ENCODE data around the gene SND1.
A peak's percentile ranks its signal among the peaks of the same experiment; 100 is the strongest.

Gene SND1

DNA sequence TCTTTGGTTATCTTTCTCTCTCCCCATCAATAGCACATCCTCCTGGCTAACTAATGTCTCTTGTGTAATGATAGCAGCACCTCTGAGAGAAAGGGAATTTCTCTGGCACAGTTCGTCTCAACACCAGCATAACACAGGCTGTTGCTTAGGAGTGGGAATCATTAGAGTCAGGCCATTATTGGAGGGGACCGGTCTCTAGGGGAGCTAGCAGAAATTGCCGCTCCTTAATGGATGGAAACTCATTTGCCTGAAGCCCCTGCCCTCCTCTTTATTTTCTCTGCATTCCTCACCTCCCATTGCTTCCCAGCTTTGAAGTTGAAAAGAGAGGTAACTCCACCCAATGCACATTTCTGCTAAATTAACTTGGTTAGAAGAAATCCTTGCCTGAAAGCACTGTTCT lies 367.3 kb downstream of the SND1 start:
- no peak overlapping the region for H3K4me3 Mint-ChIP-seq
- no peaks in the 10 kb centered on the region for H3K9me3 Mint-ChIP-seq
- H3K27ac Mint-ChIP-seq: no peak overlapping the region
- no peaks in the 10 kb centered on the region for H3K27me3 Mint-ChIP-seq
- peaks cover 6% of the 10 kb centered on the region for H3K4me1 Mint-ChIP-seq (ENCODE audit: low read depth)
- peaks cover 79% of the 10 kb centered on the region for H3K36me3 Mint-ChIP-seq (ENCODE audit: low read depth)
- DNase-seq: no peak

GRCh38 chr7:128020159-128020558 lies 368.2 kb downstream of the SND1 start:
- no peak overlapping the region for H3K4me3 Mint-ChIP-seq
- DNase-seq: peak; percentile 46
- peaks cover 70% of the 10 kb centered on the region for H3K36me3 Mint-ChIP-seq (ENCODE audit: low read depth)
- H3K27ac Mint-ChIP-seq: no peak overlapping the region
- peaks cover 6% of the 10 kb centered on the region for H3K4me1 Mint-ChIP-seq (ENCODE audit: low read depth)
- H3K27me3 Mint-ChIP-seq: no peaks in the 10 kb centered on the region
- no peaks in the 10 kb centered on the region for H3K9me3 Mint-ChIP-seq

DNA sequence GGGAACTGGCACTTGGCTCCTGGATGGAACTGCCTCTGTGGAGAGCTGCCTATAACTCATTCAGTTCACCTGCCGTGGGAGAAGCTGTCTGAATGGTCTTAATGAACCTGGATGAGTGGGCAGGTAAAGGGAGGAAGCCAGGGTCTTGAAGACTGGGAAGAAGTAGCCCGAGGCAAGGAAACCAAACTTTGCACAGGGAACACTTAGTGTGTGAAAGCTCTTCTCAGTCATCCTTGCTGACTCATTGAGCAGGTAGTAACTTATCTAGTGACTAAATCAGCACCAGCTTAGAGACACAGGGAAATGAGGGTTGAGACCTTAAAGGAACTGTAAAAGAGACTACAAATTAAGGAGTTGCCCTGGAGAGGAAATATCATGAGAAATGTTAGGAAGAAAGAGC lies 369.4 kb downstream of the SND1 start:
- H3K4me3 Mint-ChIP-seq: no peak overlapping the region
- H3K9me3 Mint-ChIP-seq: no peaks in the 10 kb centered on the region
- no peaks in the 10 kb centered on the region for H3K27me3 Mint-ChIP-seq
- H3K36me3 Mint-ChIP-seq (ENCODE audit: low read depth): peaks cover 66% of the 10 kb centered on the region
- peaks cover 6% of the 10 kb centered on the region for H3K4me1 Mint-ChIP-seq (ENCODE audit: low read depth)
- peak overlapping the region; percentile 39 for H3K27ac Mint-ChIP-seq
- no peak for DNase-seq

- DNase-seq: no peak
- Mint-ChIP-seq H3K27ac (peak overlapping the region; percentile 9), H3K36me3 (ENCODE audit: low read depth) (peaks cover 56% of the 10 kb centered on the region), H3K4me3 (no peak overlapping the region), H3K9me3 (no peaks in the 10 kb centered on the region), H3K27me3 (no peaks in the 10 kb centered on the region), H3K4me1 (ENCODE audit: low read depth) (peaks cover 10% of the 10 kb centered on the region)
Observed at GRCh38 chr7:128022631-128023532, 370.9 kb downstream of the SND1 start.

DNA sequence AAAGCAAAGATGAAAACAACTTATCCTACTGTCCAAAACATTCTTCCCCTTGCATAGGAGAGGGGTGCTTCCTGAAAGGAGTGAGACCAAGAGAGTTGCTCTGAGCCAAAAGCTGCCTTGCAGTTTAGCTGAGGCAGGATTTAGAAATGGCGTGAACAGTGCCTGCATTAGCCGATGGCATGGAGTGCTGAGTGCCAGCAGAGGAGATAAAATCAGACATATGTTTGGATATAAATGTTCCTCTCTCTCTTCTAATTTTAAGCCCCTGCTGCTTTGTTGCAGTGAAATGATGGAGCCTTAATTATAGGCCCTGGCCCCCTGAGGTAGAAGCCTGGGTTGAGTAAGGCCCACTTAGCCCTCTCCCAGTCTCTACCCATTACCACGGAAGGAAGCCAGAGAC lies 372.2 kb downstream of the SND1 start:
- Mint-ChIP-seq H3K27me3 (no peaks in the 10 kb centered on the region), H3K9me3 (no peaks in the 10 kb centered on the region), H3K27ac (no peak overlapping the region), H3K4me1 (ENCODE audit: low read depth) (peaks cover 13% of the 10 kb centered on the region), H3K4me3 (no peak overlapping the region), H3K36me3 (ENCODE audit: low read depth) (peaks cover 55% of the 10 kb centered on the region)
- DNase-seq: no peak

- H3K36me3 Mint-ChIP-seq (ENCODE audit: low read depth): peaks cover 53% of the 10 kb centered on the region
- peaks cover 25% of the 10 kb centered on the region for H3K4me1 Mint-ChIP-seq (ENCODE audit: low read depth)
- H3K9me3 Mint-ChIP-seq: no peaks in the 10 kb centered on the region
- H3K4me3 Mint-ChIP-seq: no peak overlapping the region
- H3K27ac Mint-ChIP-seq: no peak overlapping the region
- no peak for DNase-seq
- peaks cover 3% of the 10 kb centered on the region for H3K27me3 Mint-ChIP-seq
Observed at GRCh38 chr7:128025380-128025779, 373.4 kb downstream of the SND1 start.

DNA sequence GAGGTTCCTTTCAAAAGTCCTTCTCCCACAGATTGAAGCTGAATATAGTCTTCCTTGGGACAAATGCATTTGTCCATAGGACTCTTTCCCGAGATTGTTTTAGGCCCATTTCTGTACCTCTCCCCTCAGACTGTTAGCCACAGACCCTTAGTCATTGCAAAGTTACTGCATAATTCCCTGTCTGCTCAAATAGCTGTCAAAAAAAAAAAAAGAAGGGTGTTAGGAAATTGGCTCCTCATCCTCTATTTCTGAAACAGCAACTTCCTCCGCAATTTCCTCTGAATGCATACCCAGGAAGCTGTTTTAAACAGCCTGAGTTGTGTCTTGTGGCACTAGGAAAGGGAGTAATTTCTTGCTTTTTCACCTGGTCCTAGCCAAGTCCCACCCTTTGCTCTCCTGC lies 373.8 kb downstream of the SND1 start:
- H3K4me1 Mint-ChIP-seq (ENCODE audit: low read depth): peaks cover 29% of the 10 kb centered on the region
- H3K27ac Mint-ChIP-seq: no peak overlapping the region
- no peaks in the 10 kb centered on the region for H3K9me3 Mint-ChIP-seq
- peaks cover 50% of the 10 kb centered on the region for H3K36me3 Mint-ChIP-seq (ENCODE audit: low read depth)
- DNase-seq: no peak
- peaks cover 5% of the 10 kb centered on the region for H3K27me3 Mint-ChIP-seq
- no peak overlapping the region for H3K4me3 Mint-ChIP-seq

DNA sequence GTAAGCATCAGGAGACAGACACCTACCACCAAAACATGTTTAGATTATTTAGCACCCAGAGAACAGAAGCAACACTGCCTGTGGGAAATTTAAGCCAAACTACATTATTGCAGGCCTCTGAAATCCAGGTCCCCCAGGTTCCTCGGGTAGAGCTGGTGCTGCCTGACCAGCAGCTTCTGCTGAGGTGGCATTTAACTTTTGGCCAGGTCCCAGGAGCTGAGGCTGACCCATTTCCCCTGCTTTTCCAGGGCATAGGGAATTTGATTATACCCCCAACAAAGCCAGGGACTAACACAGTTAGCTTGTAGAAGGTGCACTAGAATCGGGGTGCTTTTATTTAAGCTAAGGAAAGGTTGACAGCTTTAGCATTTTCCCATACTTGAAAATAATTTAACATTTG lies 374.6 kb downstream of the SND1 start:
- Mint-ChIP-seq H3K4me3 (no peak overlapping the region), H3K4me1 (ENCODE audit: low read depth) (peaks cover 22% of the 10 kb centered on the region), H3K27ac (no peak overlapping the region), H3K9me3 (no peaks in the 10 kb centered on the region), H3K27me3 (peaks cover 5% of the 10 kb centered on the region), H3K36me3 (ENCODE audit: low read depth) (peaks cover 43% of the 10 kb centered on the region)
- no peak for DNase-seq

DNA sequence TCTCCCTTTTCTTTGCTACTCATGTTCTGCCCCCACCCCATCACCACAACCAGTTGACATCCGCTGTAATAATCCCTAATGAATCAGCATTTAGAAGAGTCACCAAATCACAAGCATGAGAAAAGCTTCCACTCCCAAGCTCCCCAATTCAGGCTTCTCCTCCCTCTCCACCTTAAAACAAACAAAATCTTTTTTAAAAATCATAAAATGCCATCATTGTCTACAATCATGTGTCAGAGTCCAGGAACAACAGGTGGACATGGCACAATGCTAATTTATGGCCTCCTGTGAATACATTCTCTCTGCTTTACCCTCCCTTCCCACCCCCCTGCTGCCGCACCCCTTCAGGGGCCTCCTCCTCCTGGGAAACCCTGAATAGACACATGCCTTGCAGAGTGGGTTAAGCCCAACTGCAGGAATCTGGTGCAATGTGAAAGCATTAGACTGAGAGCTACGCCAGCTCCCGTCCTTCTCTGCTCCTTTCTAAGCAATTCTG lies 375.5 kb downstream of the SND1 start:
- Mint-ChIP-seq H3K36me3 (ENCODE audit: low read depth) (peaks cover 37% of the 10 kb centered on the region), H3K4me1 (ENCODE audit: low read depth) (peaks cover 22% of the 10 kb centered on the region), H3K4me3 (no peak overlapping the region), H3K27ac (no peak overlapping the region), H3K27me3 (peaks cover 5% of the 10 kb centered on the region), H3K9me3 (no peaks in the 10 kb centered on the region)
- DNase-seq: no peak

- Mint-ChIP-seq H3K4me1 (ENCODE audit: low read depth) (peaks cover 28% of the 10 kb centered on the region), H3K36me3 (ENCODE audit: low read depth) (peaks cover 34% of the 10 kb centered on the region), H3K27ac (no peak overlapping the region), H3K27me3 (peaks cover 5% of the 10 kb centered on the region), H3K9me3 (no peaks in the 10 kb centered on the region), H3K4me3 (no peak overlapping the region)
- no peak for DNase-seq
Observed at GRCh38 chr7:128029405-128029995, 377.5 kb downstream of the SND1 start.

GRCh38 chr7:128030263-128030653 lies 378.3 kb downstream of the SND1 start:
- Mint-ChIP-seq H3K36me3 (ENCODE audit: low read depth) (peaks cover 37% of the 10 kb centered on the region), H3K27me3 (peaks cover 5% of the 10 kb centered on the region), H3K27ac (no peak overlapping the region), H3K4me3 (peak overlapping the region; percentile 64), H3K9me3 (no peaks in the 10 kb centered on the region), H3K4me1 (ENCODE audit: low read depth) (peaks cover 28% of the 10 kb centered on the region)
- DNase-seq: no peak

- H3K4me1 Mint-ChIP-seq (ENCODE audit: low read depth): peaks cover 29% of the 10 kb centered on the region
- DNase-seq: peak; percentile 55
- peak within 1 kb of the TSS; percentile 71 for H3K4me3 Mint-ChIP-seq
- no peaks in the 10 kb centered on the region for H3K9me3 Mint-ChIP-seq
- H3K27me3 Mint-ChIP-seq: peaks cover 5% of the 10 kb centered on the region
- H3K27ac Mint-ChIP-seq: peak within 1 kb of the TSS; percentile 71
- H3K36me3 Mint-ChIP-seq (ENCODE audit: low read depth): peaks cover 37% of the 10 kb centered on the region
Observed at GRCh38 chr7:128030654-128031611, 378.9 kb downstream of the SND1 start, which contains the start of gene LRRC4. TSS of gene LRRC4 (minus strand) at chr7:128031437. CDS start at chr7:128030640, 797 bp downstream.

- Mint-ChIP-seq H3K9me3 (no peaks in the 10 kb centered on the region), H3K4me3 (peak overlapping the region; percentile 71), H3K27me3 (peaks cover 5% of the 10 kb centered on the region), H3K36me3 (ENCODE audit: low read depth) (peaks cover 37% of the 10 kb centered on the region), H3K27ac (peak overlapping the region; percentile 71), H3K4me1 (ENCODE audit: low read depth) (peaks cover 34% of the 10 kb centered on the region)
- DNase-seq: peak; percentile 72
Observed at GRCh38 chr7:128031901-128032604, 380.1 kb downstream of the SND1 start.
